Transverse colon (tissue), 4 donors: Measurements from ENCODE around the gene PUDP. TPM values are rescaled to one million over a fixed set of nuclear protein-coding genes. Genes with fewer than 3 reads are reported as not detected.

Experiments
- DNase-seq: peaks from one replicate; pipeline ENCODE4 v3.0.0-alpha.2; 2019
- H3K27ac ChIP-seq, 4 donors: fragments of 200-600 bp; sonication (generic); 2 replicates each; pipeline ENCODE4 v1.5.1; 2016 to 2018; ENCODE audit warnings: inconsistent platforms in 4 of 4
- H3K27me3 ChIP-seq: fragments of 200-600 bp; sonication (generic); 2 replicates; pipeline ENCODE4 v1.5.1; 2017; ENCODE audit warnings: inconsistent platforms
- H3K36me3 ChIP-seq, 4 donors: fragments of 200-600 bp; sonication (generic); 2 replicates each; pipeline ENCODE4 v1.5.1; 2017 to 2019; ENCODE audit warnings: inconsistent platforms in 4 of 4
- H3K4me1 ChIP-seq, 4 donors: fragments of 200-600 bp; sonication (generic); 2 replicates each; pipeline ENCODE4 v1.5.1; 2017 to 2020; ENCODE audit warnings: inconsistent platforms in 4 of 4
- H3K4me3 ChIP-seq, 4 donors: fragments of 200-600 bp; sonication (generic); 1 replicate in 1 of 4; 2 replicates in 3 of 4; pipeline versions ENCODE4 v1.5.1 to v1.6.1; 2017 to 2019; ENCODE audit warnings: inconsistent platforms in 4 of 4
- H3K9me3 ChIP-seq, 2 donors: fragments of 200-600 bp; sonication (generic); 2 replicates each; pipeline ENCODE4 v1.5.1; 2017 to 2019; ENCODE audit warnings: inconsistent platforms in 2 of 2
- CTCF ChIP-seq, 5 experiments: fragments of 200-600 bp in 3 of 5; fragments of 450-650 bp in 2 of 5; sonication (generic) in 3 of 5; IDR thresholded peaks; 1 replicate in 2 of 5; 2 replicates in 3 of 5; pipeline ENCODE4 v1.5.1; 2016 to 2017; ENCODE audit warnings: antibody characterized with exemption in 5 of 5, inconsistent platforms in 3 of 5, mild to moderate bottlenecking in 2 of 5, moderate library complexity in 1 of 5
- EP300 ChIP-seq: sonication (generic); formaldehyde crosslinking; IDR thresholded peaks from one replicate; pipeline ENCODE4 v1.6.1; 2017; ENCODE audit warnings: antibody characterized with exemption, low read depth
- POLR2A ChIP-seq: fragments of 450-650 bp; IDR thresholded peaks from one replicate; pipeline ENCODE4 v1.6.1; 2016; ENCODE audit warnings: antibody characterized with exemption, mild to moderate bottlenecking, moderate library complexity
- POLR2AphosphoS5 ChIP-seq, 3 donors: sonication (generic); formaldehyde crosslinking; IDR thresholded peaks; one replicate each; pipeline ENCODE4 v1.6.1; 2016; ENCODE audit warnings: antibody characterized with exemption in 3 of 3
- WGBS, 2 donors: methylation state at CpG; one replicate each; pipeline ENCODE4 v1.1.5; 2018; ENCODE audit warnings: low coverage in 1 of 2; 5-methylcytosine and 5-hydroxymethylcytosine counted together
- in situ Hi-C, 4 donors: fragments of 200-750 bp; cut with MboI; loops; one replicate each; pipeline versions ENCODE4 v1.15.0 to v1.15.1; 2017; ENCODE audit warnings: low sequenced_read_pairs in 3 of 4, low pct_ligation_motif_present in 1 of 4, low pct_unique_long_range_greater_than_20kb in 1 of 4
- intact Hi-C: fragments of 100-400 bp; cut with DNase I; formaldehyde crosslinking; loops from one replicate; pipeline ENCODE4 v1.15.1; 2023; ENCODE audit warnings: low total_unique reads
- total RNA-seq, 4 donors: library from RNA; depleted of rRNA; stranded (reverse); fragments of >200 nt; gene quantifications; one replicate each; pipeline ENCODE4 v1.1.0, GENCODE V29; 2016

PUDP gene
- total RNA-seq, 4 donors from 2014 or later: 3.7 to 31.9 (median 23.3) TPM

GRCh38 chrX:7155163-7155562 lies 7.2 kb upstream of the PUDP start:
- no peaks in the 10 kb centered on the region for H3K36me3 ChIP-seq
- DNase-seq: no peak
- no peak overlapping the region for H3K27ac ChIP-seq
- intact Hi-C loops: no loop called here
- 89 to 97% methylated on average over 1 of the region's 1 CpG for WGBS, 2 donors
- H3K9me3 ChIP-seq: no peaks in the 10 kb centered on the region
- in situ Hi-C loops: no loop called here
- H3K27me3 ChIP-seq: no peaks in the 10 kb centered on the region
- no peak overlapping the region for H3K4me3 ChIP-seq
- no peak for TF ChIP-seq CTCF (IDR thresholded peaks at IDR 0.05)
- no peak for TF ChIP-seq POLR2AphosphoS5 (IDR thresholded peaks at IDR 0.05)
- no peak for TF ChIP-seq POLR2A
- TF ChIP-seq EP300: no peak
- H3K4me1 ChIP-seq: no peaks in the 10 kb centered on the region

- no peaks in the 10 kb centered on the region for H3K27me3 ChIP-seq
- no peak for DNase-seq
- in situ Hi-C loops: no loop called here
- WGBS, 2 donors: 81% methylated on average over 7 of the region's 7 CpGs; no CpG with 5 or more reads in 1 of the 2 donors
- H3K4me3 ChIP-seq: no peak overlapping the region
- TF ChIP-seq POLR2A: no peak
- no peak for TF ChIP-seq CTCF (IDR thresholded peaks at IDR 0.05)
- TF ChIP-seq EP300: no peak
- no peaks in the 10 kb centered on the region for H3K36me3 ChIP-seq
- H3K4me1 ChIP-seq: no peaks in the 10 kb centered on the region
- H3K9me3 ChIP-seq: no peaks in the 10 kb centered on the region
- intact Hi-C loops: no loop called here
- no peak overlapping the region for H3K27ac ChIP-seq
Observed at GRCh38 chrX:7154041-7154597, 6.2 kb upstream of the PUDP start.

GRCh38 chrX:7153231-7153630 lies 5.3 kb upstream of the PUDP start:
- Histone ChIP-seq H3K9me3 (no peaks in the 10 kb centered on the region), H3K27ac (no peak overlapping the region), H3K36me3 (no peaks in the 10 kb centered on the region), H3K27me3 (no peaks in the 10 kb centered on the region), H3K4me1 (no peaks in the 10 kb centered on the region), H3K4me3 (no peak overlapping the region)
- no peak for TF ChIP-seq POLR2A
- no peak for TF ChIP-seq CTCF (IDR thresholded peaks at IDR 0.05)
- TF ChIP-seq EP300: no peak
- TF ChIP-seq POLR2AphosphoS5 (IDR thresholded peaks at IDR 0.05): no peak
- in situ Hi-C loops: no loop called here
- WGBS, 2 donors: 83% methylated on average over 1 to 2 of the region's 2 CpGs
- DNase-seq: no peak
- intact Hi-C loops: no loop called here

- Histone ChIP-seq H3K27me3 (no peaks in the 10 kb centered on the region), H3K9me3 (no peaks in the 10 kb centered on the region), H3K4me1 (peaks cover 0 to 11% (median 5%) of the 10 kb centered on the region in 4 donors), H3K36me3 (no peaks in the 10 kb centered on the region), H3K27ac (no peak overlapping the region), H3K4me3 (no peak overlapping the region)
- TF ChIP-seq POLR2A (no peak), CTCF (IDR thresholded peaks at IDR 0.05) (no peak), EP300 (no peak)
- in situ Hi-C loops (no loop called here), intact Hi-C loops (no loop called here)
- WGBS, 2 donors: 56 to 61% methylated on average over 5 of the region's 5 CpGs
- no peak for DNase-seq
Observed at GRCh38 chrX:7149411-7149810, 1.5 kb upstream of the PUDP start.
